Naive thymus-derived CD8-positive, alpha-beta T cell (primary cell): ENCODE results near the gene TP53I13. TPM values are rescaled to one million over a fixed set of nuclear protein-coding genes. Genes with fewer than 3 reads are reported as not detected.

Experiments
- polyA plus RNA-seq, 3 donors: library from polyadenylated mRNA; unstranded; fragments of 300-500 nt; fragmentation: Illumina TruSeq; gene quantifications; one replicate each; pipeline ENCODE4 v1.2.3, GENCODE V29; 2021
- total RNA-seq, 8 experiments: library from RNA in 2 of 8; stranded (reverse) in 2 of 8; gene quantifications; one replicate each; pipeline ENCODE4 v1.2.3 and lab custom pipeline; 2021 to 2026

TP53I13 gene
- total and polyA plus RNA-seq, 5 experiments from 2014 or later = 22.7 to 89.5 (median 26.8) TPM

Other genes starting within 250 kb of the TP53I13 start
- 10 to 100 TPM; 62.2 to 63.8 TPM for gene TAOK1, start 178.3 kb upstream of the TP53I13 start, total RNA-seq
- gene TAOK1, start 178.3 kb upstream of the TP53I13 start, polyA plus RNA-seq = 1 to 10 TPM; 2.4 to 3.5 (median 3.1) TPM
- gene ABHD15, start 1.7 kb upstream of the TP53I13 start, total RNA-seq = 10 to 100 TPM; 13.4 to 13.8 TPM
- 1 to 10 TPM; 4.2 to 8.9 (median 7.1) TPM for gene ABHD15, start 1.7 kb upstream of the TP53I13 start, polyA plus RNA-seq
- gene GIT1, start 20.9 kb downstream of the TP53I13 start, total RNA-seq = 10 to 100 TPM; 51.6 to 58.2 TPM
- 10 to 100 TPM in 1 of 3 donors, 1 to 10 TPM in 2; 4.4 to 27.7 (median 6.7) TPM for gene GIT1, start 20.9 kb downstream of the TP53I13 start, polyA plus RNA-seq
- 1 to 10 TPM; 2.3 to 3.7 TPM for gene ANKRD13B, start 24.4 kb downstream of the TP53I13 start, total RNA-seq
- under 1 TPM in 2 of 3 donors, not detected in 1; 0.25 to 0.32 TPM for gene ANKRD13B, start 24.4 kb downstream of the TP53I13 start, polyA plus RNA-seq
- 1 to 10 TPM; 1.6 to 2.2 TPM for gene CORO6, start 54.2 kb downstream of the TP53I13 start, total RNA-seq
- under 1 TPM in 2 of 3 donors, not detected in 1; 0.22 to 0.36 TPM for gene CORO6, start 54.2 kb downstream of the TP53I13 start, polyA plus RNA-seq